GM12865 (cell line): ENCODE data around the gene TSPYL2.

Source experiments
- DNase-seq: peaks from one replicate; pipeline ENCODE4 v3.0.0; 2010; ENCODE audit warnings: low read depth
- H3K4me3 ChIP-seq: 2 replicates; pipeline ENCODE4 v1.5.1; 2011; ENCODE audit warnings: mild to moderate bottlenecking, low read depth, low read length, control low read depth
- TF ChIP-seq, protein P1 (sequence below): IDR thresholded peaks from 2 replicates; pipeline ENCODE4 v1.5.1; 2011; ENCODE audit warnings: low read length, control low read depth, low read depth, inconsistent platforms; ENCODE audit not compliant: insufficient read depth; ENCODE audit errors: missing control alignments

TSPYL2 gene

DNA sequence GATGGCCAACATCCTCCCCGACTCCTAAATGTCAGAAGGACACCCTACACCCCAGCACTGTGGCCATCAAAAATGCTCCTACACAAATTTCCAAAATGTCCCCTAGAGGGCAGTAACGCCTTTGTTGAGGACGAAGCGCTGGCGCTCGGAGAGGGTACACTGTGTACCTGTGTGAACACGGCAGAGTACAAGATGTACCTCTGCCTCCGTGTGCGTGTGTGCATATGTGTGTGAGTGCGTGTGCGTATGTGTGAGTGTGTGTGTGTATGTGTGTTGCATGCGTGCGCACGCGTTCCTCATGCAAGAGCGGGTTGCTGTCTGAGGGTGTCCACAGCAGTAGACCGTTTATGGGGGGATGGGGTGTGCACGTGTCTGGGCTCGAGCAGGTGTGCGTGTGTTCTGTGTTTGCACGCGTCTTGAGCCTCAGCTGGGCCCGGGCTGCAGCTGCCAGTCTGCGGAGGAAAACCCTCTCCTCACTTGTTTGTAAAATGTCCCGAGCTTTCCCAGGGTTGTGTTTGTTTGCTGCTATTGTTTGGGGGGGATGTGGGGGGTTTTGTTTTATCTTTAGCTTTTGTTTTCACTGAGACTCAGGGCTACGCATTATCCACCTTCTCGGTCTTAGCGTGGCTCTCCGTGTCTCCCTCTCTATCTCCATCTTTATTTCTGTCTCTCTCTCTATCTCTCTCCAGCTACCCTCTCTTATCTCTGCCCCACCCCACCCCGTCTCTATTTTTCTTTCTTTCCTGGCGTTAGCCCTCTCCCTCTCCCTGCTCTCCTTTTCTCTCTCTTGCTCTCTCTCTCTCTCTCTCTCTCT lies 10.4 kb upstream of the TSPYL2 start:
- peak overlapping the region; percentile 38 for H3K4me3 ChIP-seq
- peak; percentile 83 for DNase-seq
- TF ChIP-seq, protein P1, sequence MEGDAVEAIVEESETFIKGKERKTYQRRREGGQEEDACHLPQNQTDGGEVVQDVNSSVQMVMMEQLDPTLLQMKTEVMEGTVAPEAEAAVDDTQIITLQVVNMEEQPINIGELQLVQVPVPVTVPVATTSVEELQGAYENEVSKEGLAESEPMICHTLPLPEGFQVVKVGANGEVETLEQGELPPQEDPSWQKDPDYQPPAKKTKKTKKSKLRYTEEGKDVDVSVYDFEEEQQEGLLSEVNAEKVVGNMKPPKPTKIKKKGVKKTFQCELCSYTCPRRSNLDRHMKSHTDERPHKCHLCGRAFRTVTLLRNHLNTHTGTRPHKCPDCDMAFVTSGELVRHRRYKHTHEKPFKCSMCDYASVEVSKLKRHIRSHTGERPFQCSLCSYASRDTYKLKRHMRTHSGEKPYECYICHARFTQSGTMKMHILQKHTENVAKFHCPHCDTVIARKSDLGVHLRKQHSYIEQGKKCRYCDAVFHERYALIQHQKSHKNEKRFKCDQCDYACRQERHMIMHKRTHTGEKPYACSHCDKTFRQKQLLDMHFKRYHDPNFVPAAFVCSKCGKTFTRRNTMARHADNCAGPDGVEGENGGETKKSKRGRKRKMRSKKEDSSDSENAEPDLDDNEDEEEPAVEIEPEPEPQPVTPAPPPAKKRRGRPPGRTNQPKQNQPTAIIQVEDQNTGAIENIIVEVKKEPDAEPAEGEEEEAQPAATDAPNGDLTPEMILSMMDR: peak; percentile 49

DNA sequence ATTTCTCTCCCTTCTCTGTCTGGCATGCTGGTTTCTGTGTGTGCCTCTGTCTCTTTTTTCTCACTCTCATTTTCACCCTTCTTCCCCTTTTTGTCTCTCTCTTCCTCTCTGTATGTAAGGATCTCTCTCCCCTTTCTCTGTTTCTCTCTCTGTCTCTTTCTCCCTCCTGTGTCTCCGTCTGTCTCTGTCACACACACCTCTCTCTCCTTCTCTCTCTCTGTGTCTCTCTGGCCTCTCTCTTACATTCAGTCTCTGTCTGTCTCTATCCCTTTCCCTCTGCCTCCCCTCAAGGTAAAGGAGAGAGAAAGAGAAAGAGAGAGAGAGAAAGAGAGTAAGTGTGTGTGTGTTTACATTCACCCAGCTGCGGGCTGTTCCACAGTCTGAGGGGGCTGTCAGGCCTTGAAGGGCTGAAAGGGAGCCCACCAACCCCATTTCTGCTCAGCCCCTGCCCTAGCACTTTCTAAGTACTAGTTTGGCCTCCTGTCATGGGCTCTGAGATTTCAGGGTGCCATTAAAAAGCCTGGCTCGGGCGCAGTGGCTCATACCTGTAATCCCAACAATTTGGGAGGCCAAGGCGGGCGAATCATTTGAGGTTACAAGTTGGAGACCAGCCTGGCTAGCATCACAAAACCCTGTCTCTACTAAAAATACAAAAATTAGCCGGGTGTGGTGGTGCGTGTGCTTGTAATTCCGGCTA lies 9.6 kb upstream of the TSPYL2 start:
- peak overlapping the region; percentile 38 for H3K4me3 ChIP-seq
- TF ChIP-seq, protein P1: no peak
- DNase-seq: no peak

DNA sequence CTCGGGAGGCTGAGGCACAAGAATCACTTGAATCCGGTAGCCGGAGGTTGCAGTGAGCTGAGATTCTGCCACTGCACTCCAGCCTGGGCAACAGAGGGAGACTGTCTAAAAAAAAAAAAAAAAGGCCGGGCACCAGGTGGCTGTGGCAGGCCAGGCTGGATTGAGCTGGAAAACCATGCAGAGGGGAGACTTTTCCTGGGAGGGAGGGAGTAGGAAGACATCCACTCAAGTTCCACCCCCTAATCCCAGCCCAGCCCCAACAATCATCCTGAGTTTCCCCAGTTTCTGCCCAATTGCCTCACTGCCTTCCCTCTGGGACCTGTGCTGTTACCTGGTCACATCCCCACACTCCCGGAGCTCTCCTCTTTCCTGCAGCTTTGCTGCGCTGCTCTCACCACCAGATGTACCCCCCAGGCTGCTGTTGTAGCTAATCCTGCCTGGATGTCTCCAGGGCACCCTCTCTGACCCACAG lies 9.0 kb upstream of the TSPYL2 start:
- no peak for DNase-seq
- H3K4me3 ChIP-seq: no peak overlapping the region
- TF ChIP-seq, protein P1: no peak

DNA sequence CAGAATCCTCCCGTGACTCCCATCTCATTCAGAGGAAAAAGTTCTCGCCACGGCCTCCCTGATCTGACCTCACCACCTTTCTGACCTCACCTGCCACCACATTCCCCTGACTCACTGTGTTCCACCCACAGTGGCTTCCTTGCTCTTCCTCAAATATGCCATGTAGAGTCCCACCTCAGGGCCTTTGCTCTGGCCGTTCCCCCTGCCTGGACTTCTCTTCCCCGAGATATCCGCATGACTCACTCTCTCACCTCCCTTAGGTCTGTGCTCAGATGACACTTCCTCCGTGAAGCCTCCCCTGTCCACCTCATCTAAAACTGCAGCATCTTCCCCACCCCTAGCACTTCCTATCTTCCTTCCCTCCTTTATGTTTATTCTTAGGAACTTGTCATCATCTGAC lies 7.2 kb upstream of the TSPYL2 start:
- no peak for DNase-seq
- no peak overlapping the region for H3K4me3 ChIP-seq
- TF ChIP-seq, protein P1: no peak

DNA sequence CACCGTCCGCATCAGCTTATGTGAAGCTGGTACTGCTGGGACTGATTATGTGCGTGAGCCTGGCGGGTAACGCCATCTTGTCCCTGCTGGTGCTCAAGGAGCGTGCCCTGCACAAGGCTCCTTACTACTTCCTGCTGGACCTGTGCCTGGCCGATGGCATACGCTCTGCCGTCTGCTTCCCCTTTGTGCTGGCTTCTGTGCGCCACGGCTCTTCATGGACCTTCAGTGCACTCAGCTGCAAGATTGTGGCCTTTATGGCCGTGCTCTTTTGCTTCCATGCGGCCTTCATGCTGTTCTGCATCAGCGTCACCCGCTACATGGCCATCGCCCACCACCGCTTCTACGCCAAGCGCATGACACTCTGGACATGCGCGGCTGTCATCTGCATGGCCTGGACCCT lies 5.5 kb upstream of the TSPYL2 start:
- no peak overlapping the region for H3K4me3 ChIP-seq
- no peak for DNase-seq
- TF ChIP-seq, protein P1: no peak

DNA sequence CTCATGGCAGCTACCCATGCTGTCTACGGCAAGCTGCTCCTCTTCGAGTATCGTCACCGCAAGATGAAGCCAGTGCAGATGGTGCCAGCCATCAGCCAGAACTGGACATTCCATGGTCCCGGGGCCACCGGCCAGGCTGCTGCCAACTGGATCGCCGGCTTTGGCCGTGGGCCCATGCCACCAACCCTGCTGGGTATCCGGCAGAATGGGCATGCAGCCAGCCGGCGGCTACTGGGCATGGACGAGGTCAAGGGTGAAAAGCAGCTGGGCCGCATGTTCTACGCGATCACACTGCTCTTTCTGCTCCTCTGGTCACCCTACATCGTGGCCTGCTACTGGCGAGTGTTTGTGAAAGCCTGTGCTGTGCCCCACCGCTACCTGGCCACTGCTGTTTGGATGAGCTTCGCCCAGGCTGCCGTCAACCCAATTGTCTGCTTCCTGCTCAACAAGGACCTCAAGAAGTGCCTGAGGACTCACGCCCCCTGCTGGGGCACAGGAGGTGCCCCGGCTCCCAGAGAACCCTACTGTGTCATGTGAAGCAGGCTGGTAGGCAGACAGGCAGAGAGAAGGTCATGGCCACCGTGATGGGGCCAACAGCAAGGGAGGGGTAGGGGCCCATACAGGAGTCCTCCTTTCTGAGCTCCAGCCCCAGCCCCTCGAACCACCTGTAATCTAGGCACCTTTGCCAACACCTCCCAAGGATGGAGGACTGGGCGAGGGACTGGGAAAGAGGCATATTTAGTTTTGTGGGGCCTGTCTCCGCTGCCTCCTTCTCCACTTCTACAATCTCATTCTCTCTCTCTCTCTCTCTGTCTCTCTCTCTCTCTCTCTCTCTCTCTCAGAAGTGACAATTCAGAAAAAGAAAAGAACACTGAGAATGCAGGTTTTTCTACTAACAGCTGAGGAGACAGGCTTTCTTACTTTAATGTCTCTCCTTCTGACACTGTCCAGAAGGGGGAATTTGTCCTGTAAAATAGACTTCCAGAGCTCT lies 4.7 kb upstream of the TSPYL2 start:
- no peak for DNase-seq
- TF ChIP-seq, protein P1: peak; percentile 17
- no peak overlapping the region for H3K4me3 ChIP-seq
